ENCODE measurements around the gene OTOG.

The OTOG gene

DNA sequence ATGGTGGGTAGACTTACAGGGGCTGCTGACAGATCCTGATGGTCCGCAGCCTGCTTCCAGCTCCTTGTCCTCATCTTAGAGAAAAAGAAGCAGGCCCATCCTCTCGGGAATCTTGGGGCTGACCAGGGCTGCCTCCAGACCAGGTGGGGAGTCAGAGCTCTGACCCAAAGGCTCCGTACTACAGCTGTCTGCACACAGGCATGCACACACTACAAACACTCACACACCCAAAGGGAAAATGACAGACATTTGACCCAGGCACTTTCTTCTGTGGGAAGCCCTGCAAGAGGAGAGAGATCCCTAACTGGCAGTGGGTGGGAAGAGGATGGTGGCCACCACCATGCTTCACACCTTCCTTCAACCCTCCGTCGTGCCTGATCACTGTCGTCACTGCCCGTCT, 125.4 kb downstream of the OTOG start:
- DNase-seq: no peak

- DNase-seq: no peak
These were observed 126.9 kb downstream of the OTOG start for GRCh38 chr11:17673951-17674350.

DNA sequence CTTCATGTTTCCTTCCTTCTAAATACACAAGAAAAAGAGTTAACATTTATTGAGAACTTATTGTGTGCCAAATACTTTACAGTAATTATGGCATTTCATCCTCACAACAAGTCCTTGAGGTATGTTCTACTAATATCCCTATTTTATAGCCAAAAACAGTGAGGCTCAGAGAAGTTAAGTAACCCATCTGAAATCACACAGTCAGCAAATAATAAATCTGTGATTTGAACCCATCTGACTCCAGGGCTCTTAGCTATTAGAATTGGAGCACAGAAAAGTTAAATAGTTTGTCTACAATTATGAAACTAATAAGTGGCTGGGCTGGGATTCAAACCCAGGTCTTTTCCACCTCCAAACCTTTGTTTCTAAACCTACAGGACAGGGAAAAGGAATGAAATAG, 135.8 kb downstream of the OTOG start:
- DNase-seq: no peak

- DNase-seq: no peak
These were observed 136.5 kb downstream of the OTOG start for GRCh38 chr11:17683377-17684161.

DNA sequence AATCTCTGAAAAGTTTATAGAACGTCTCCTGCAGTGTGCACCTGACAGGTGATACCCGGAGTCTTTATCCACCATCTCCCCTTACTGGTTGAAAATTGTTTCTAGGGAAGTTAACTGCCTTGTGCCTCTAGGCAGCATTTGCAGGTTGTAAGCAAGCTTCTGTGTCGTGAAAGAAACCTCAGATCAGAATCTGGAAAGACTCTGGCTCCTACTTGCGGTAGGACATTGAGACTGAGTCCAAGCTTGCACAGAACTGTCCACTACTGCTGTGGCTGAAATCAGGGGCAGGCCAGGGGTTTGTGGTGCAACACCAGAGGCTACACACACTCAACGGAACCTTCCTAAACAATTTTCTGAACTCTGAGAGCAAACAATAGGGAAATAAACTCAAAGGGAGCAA, 137.5 kb downstream of the OTOG start:
- no peak for DNase-seq

GRCh38 chr11:17686231-17686980, 139.3 kb downstream of the OTOG start:
- no peak for DNase-seq

DNA sequence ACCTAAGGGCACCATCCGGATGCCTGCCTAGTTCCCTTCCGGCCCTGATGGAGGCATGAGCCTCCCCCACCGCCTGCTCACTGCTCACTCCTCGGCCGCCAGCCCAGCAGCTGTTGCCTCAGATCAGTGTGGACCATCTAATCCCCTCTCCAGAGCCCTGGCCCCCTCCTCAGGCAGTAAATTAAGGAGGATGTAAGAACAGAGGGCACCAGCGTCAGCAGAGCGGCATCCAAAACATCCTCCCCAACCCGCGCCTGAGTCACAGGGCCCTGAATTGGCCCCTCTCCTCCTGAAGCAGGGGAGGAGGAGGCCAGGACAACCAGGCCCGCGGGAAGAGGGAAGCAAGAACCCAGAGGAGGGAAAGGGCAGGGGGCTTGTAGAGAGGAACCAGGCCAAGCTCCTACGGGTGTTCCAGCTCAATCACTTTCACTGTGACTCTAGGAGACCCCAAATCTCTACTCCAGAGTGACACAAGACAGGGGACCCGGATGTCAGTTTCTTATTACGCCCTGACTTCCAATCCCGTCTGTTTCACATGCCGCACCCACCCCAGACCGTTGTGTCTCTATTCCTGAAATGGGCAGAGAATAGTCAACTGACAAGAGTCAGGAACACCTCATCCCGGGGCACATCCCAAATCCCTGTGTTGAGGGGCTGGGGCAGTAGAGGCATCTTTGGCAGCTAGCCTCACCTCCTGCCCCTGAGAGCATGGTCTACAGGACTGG, 141.0 kb downstream of the OTOG start:
- DNase-seq: no peak

- no peak for DNase-seq
These were observed 144.5 kb downstream of the OTOG start for GRCh38 chr11:17691550-17691949.

- DNase-seq: no peak
These were observed 144.9 kb downstream of the OTOG start for GRCh38 chr11:17691976-17692375.

- no peak for DNase-seq
These were observed 145.9 kb downstream of the OTOG start for GRCh38 chr11:17692931-17693330.

GRCh38 chr11:17693531-17693930, 146.5 kb downstream of the OTOG start:
- DNase-seq: no peak

DNA sequence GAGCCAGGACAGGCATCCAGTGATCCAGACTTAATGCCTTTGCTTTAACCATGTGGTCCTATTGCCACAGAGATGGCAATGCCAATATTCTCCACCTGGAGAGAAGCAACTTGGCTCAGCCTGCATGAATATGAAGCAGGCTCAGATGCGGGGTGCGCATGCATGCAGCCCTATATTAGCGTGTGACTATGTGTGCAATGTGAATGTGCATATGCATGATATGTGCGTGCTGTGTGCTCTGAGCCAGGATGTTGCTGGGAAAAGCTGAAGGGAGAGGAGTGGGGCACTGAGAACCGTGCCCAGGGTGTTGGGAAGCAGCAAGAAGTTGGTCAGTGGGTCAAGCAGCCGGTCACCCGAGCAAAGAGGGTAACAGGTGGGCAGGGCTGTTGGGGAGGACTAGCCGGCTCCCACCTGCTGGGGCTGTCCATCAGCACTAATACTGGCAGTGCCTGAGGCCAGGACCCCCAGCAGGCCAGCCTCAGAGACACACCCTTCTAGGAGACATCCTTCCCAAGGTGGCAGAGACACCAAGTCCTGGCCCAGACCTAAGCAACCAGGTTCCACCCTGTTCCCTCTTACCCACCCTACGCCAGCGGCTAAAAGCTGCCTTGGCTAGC, 147.5 kb downstream of the OTOG start:
- no peak for DNase-seq

GRCh38 chr11:17695454-17696441, 148.7 kb downstream of the OTOG start:
- no peak for DNase-seq

DNA sequence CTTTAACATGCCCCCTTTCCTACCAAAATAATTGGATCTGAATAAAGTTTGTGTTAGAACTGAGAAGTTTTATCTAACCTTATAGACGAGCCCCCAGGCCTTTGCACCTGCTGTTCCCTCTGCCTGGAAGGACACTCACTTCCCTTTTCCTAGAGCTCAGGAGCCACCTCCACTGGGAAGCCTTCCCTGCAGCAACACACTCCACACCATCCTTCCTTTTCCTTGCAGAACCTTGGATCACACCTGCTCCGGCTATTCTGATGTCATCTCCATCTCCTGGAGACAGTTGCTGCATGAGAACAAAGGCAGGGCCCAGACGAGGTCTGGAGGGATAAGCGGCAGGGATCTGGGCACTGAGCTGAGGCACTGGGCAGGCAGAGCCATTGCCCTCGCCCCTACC, 149.7 kb downstream of the OTOG start:
- DNase-seq: no peak

Measured in NCI-H446 (cell line).